Stomach (tissue), 4 donors: ENCODE results near the gene MSL3B.

ENCODE experiments used
- CTCF ChIP-seq, 7 experiments: fragments of 450-650 bp in 4 of 7; fragments of 200-600 bp in 3 of 7; sonication (generic) in 3 of 7; IDR thresholded peaks; one replicate each; pipeline ENCODE4 v1.5.1; 2016 to 2019; ENCODE audit warnings: antibody characterized with exemption in 7 of 7, control low read depth in 2 of 7, mild to moderate bottlenecking in 1 of 7
- POLR2AphosphoS5 ChIP-seq, 3 donors: sonication (generic); formaldehyde crosslinking; IDR thresholded peaks; one replicate each; pipeline ENCODE4 v1.6.1; 2016; ENCODE audit warnings: antibody characterized with exemption in 3 of 3

- TF ChIP-seq POLR2AphosphoS5 (IDR thresholded peaks at IDR 0.05) (no peak), CTCF (IDR thresholded peaks at IDR 0.05) (no peak)
These were observed 21.6 kb downstream of the MSL3B start for GRCh38 chr2:233846387-233847247.
